Naive thymus-derived CD4-positive, alpha-beta T cell (primary cell): ENCODE measurements around the gene BLACAT1. TPM values are rescaled to one million over a fixed set of nuclear protein-coding genes. Genes with fewer than 3 reads are reported as not detected.
A peak's percentile ranks its signal among the peaks of the same experiment; 100 is the strongest.

Experiments
- ATAC-seq: fragments of 150-1000 bp; cut with Tn5 transposase; 2 replicates; pipeline ENCODE4 v1.10.0; 2021; ENCODE audit warnings: mild to moderate bottlenecking, moderate library complexity
- CTCF ChIA-PET: fragments of 350-600 bp; sonication (Branson Sonifier 250); formaldehyde crosslinking; loops from one replicate; lab custom pipeline; 2021; ENCODE audit warnings: antibody characterized with exemption; lab: Charles Lee
- POLR2A ChIA-PET: fragments of 350-600 bp; sonication (Branson Sonifier 250); formaldehyde crosslinking; loops from one replicate; lab custom pipeline; 2021; ENCODE audit warnings: antibody characterized with exemption, inconsistent platforms; lab: Charles Lee
- DNase-seq, 9 donors: peaks; one replicate each; pipeline versions ENCODE4 v3.0.0 to v3.0.0-alpha.2; 2020 to 2022; ENCODE audit warnings: mixed read lengths in 1 of 9
- H3K27ac ChIP-seq: one replicate; pipeline ENCODE4 v1.7.0; 2013; ENCODE audit warnings: mild to moderate bottlenecking, low read depth, low read length, moderate library complexity
- H3K27me3 ChIP-seq, 2 donors: one replicate each; pipeline ENCODE4 v1.7.0; 2013; ENCODE audit warnings: low read length in 2 of 2, mild to moderate bottlenecking in 2 of 2, moderate library complexity in 2 of 2; ENCODE audit not compliant: control insufficient read depth in 2 of 2, insufficient read depth in 2 of 2
- H3K36me3 ChIP-seq, 3 experiments: 1 replicate in 2 of 3; 2 replicates in 1 of 3; pipeline ENCODE4 v1.7.0; 2013; ENCODE audit warnings: low read length in 3 of 3, mild to moderate bottlenecking in 3 of 3, moderate library complexity in 1 of 3; ENCODE audit not compliant: insufficient read depth in 3 of 3, control insufficient read depth in 2 of 3
- H3K4me1 ChIP-seq, 2 donors: one replicate each; pipeline ENCODE4 v1.7.0; 2013; ENCODE audit warnings: low read length in 2 of 2, mild to moderate bottlenecking in 2 of 2, moderate library complexity in 1 of 2; ENCODE audit not compliant: control insufficient read depth in 2 of 2, insufficient read depth in 2 of 2
- H3K4me3 ChIP-seq: 2 replicates; pipeline ENCODE4 v1.7.0; 2013; ENCODE audit warnings: mild to moderate bottlenecking, low read length
- H3K9me3 ChIP-seq, 3 experiments: 1 replicate in 2 of 3; 2 replicates in 1 of 3; pipeline ENCODE4 v1.7.0; 2013; ENCODE audit warnings: low read length in 3 of 3; ENCODE audit not compliant: control insufficient read depth in 2 of 3
- H3K27ac Mint-ChIP-seq, 9 donors: one replicate each; pipeline ENCODE4 v1.8.0; 2020 to 2022; ENCODE audit warnings: mixed read lengths in 9 of 9, mild to moderate bottlenecking in 8 of 9, moderate library complexity in 5 of 9, inconsistent platforms in 2 of 9
- H3K27me3 Mint-ChIP-seq, 5 donors: one replicate each; pipeline ENCODE4 v1.8.0; 2021 to 2022; ENCODE audit warnings: mixed read lengths in 5 of 5, mild to moderate bottlenecking in 1 of 5
- H3K36me3 Mint-ChIP-seq, 5 donors: one replicate each; pipeline ENCODE4 v1.8.0; 2020 to 2022; ENCODE audit warnings: mixed read lengths in 5 of 5, mild to moderate bottlenecking in 3 of 5, inconsistent platforms in 1 of 5
- H3K4me1 Mint-ChIP-seq, 7 donors: one replicate each; pipeline ENCODE4 v1.8.0; 2020 to 2022; ENCODE audit warnings: mixed read lengths in 7 of 7, mild to moderate bottlenecking in 3 of 7, inconsistent platforms in 1 of 7
- H3K4me3 Mint-ChIP-seq, 10 donors: one replicate each; pipeline ENCODE4 v1.8.0; 2020 to 2022; ENCODE audit warnings: mild to moderate bottlenecking in 10 of 10, mixed read lengths in 10 of 10, moderate library complexity in 6 of 10, inconsistent platforms in 2 of 10
- H3K9me3 Mint-ChIP-seq, 11 donors: one replicate each; pipeline ENCODE4 v1.8.0; 2020 to 2022; ENCODE audit warnings: mixed read lengths in 11 of 11, mild to moderate bottlenecking in 4 of 11, inconsistent platforms in 1 of 11, moderate library complexity in 1 of 11
- intact Hi-C, 2 donors: fragments of 100-400 bp; cut with micrococcal nuclease; formaldehyde crosslinking; loops; one replicate each; pipeline ENCODE4 v1.15.1; 2023
- polyA plus RNA-seq, 2 donors: library from polyadenylated mRNA; unstranded; fragments of 300-500 nt; fragmentation: Illumina TruSeq; gene quantifications; one replicate each; pipeline ENCODE4 v1.2.3, GENCODE V29; 2021
- total RNA-seq, 6 experiments: library from RNA in 5 of 6; stranded (reverse) in 5 of 6; gene quantifications; 1 replicate in 5 of 6; 2 replicates in 1 of 6; pipeline ENCODE4 v1.2.3 and lab custom pipeline; 2021 to 2026

Gene BLACAT1
- total and polyA plus RNA-seq, 7 experiments from 2014 or later: 0.12 to 0.44 (median 0.22) TPM; not detected in 2

GRCh38 chr1:205449254-205449749 is 6.5 kb downstream of the BLACAT1 start:
- H3K36me3 Mint-ChIP-seq: no peaks in the 10 kb centered on the region
- peak overlapping the region in 2 of 9 donors; percentile 65 to 70 for H3K27ac Mint-ChIP-seq
- peaks cover 0 to 7% (median 0%) of the 10 kb centered on the region in 7 donors for H3K4me1 Mint-ChIP-seq
- intact Hi-C loops: no loop called here
- H3K4me3 ChIP-seq: no peak overlapping the region
- DNase-seq (no peak), ATAC-seq (no peak)
- peaks cover 0 to 9% of the 10 kb centered on the region in 2 donors for H3K27me3 ChIP-seq
- peaks cover 27 to 37% (median 36%) of the 10 kb centered on the region in 5 donors for H3K27me3 Mint-ChIP-seq
- no peaks in the 10 kb centered on the region for H3K4me1 ChIP-seq
- H3K9me3 Mint-ChIP-seq: peaks cover 0 to 1% (median 0%) of the 10 kb centered on the region in 11 donors
- H3K9me3 ChIP-seq: no peaks in the 10 kb centered on the region
- ChIA-PET POLR2A (no interaction called here), CTCF (no interaction called here)
- peak overlapping the region in 1 of 10 donors; percentile 54 for H3K4me3 Mint-ChIP-seq
- H3K36me3 ChIP-seq: no peaks in the 10 kb centered on the region
- H3K27ac ChIP-seq: no peak overlapping the region

DNA sequence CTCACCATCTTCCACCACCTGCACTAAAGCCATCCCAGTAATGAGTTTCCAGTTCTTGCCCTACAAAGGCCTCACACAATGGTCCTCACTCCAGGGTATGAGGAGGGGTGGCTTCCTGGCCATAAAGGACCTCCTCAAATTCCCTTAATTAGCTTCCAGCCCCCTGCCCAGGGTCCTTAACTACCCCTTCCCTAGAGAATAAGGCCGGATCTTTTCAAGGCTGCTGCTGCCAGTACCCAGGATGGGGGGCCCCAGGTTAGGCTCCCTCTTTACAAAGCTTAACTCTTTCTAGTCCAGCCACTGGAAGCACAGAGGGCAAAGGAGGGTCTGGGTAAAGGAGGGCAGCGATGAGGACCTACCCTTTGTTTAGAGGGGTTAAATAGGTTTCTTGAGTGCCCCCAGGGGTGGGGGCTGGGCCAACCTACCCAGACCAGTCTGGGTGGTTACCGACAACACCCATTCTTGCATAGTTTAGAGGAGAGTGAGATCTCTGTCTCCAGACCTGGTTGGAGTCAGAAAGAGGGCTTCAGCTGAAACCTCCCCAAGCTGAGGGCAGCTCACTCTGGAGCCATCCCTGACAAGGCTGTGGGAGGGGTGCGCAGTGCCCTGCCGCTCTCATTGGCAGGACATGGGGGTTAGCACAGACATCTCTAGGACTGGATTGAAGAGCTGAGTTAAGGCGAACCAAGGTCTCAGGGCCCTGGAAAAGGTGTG is 7.1 kb downstream of the BLACAT1 start:
- POLR2A ChIA-PET: no interaction called here
- Mint-ChIP-seq H3K9me3 (peaks cover 0 to 1% (median 0%) of the 10 kb centered on the region in 11 donors), H3K36me3 (no peaks in the 10 kb centered on the region), H3K27me3 (peaks cover 23 to 35% (median 31%) of the 10 kb centered on the region in 5 donors), H3K4me1 (peaks cover 0 to 7% (median 0%) of the 10 kb centered on the region in 7 donors), H3K4me3 (peak overlapping the region in 1 of 10 donors; percentile 53), H3K27ac (no peak overlapping the region)
- no peaks in the 10 kb centered on the region for H3K9me3 ChIP-seq
- H3K4me3 ChIP-seq: no peak overlapping the region
- ATAC-seq (no peak), DNase-seq (no peak)
- H3K4me1 ChIP-seq: no peaks in the 10 kb centered on the region
- no peaks in the 10 kb centered on the region for H3K36me3 ChIP-seq
- CTCF ChIA-PET: no interaction called here
- intact Hi-C loops: no loop called here
- no peak overlapping the region for H3K27ac ChIP-seq
- peaks cover 0 to 4% of the 10 kb centered on the region in 2 donors for H3K27me3 ChIP-seq

GRCh38 chr1:205447457-205448341 is 8.1 kb downstream of the BLACAT1 start:
- Histone ChIP-seq H3K4me1 (no peaks in the 10 kb centered on the region), H3K27me3 (no peaks in the 10 kb centered on the region), H3K36me3 (no peaks in the 10 kb centered on the region), H3K4me3 (no peak overlapping the region), H3K9me3 (no peaks in the 10 kb centered on the region), H3K27ac (no peak overlapping the region)
- peaks cover 14 to 27% (median 21%) of the 10 kb centered on the region in 5 donors for H3K27me3 Mint-ChIP-seq
- ATAC-seq (no peak), DNase-seq (no peak)
- peaks cover 0 to 1% (median 0%) of the 10 kb centered on the region in 11 donors for H3K9me3 Mint-ChIP-seq
- intact Hi-C loops: no loop called here
- H3K27ac Mint-ChIP-seq: no peak overlapping the region
- H3K4me1 Mint-ChIP-seq: peaks cover 0 to 7% (median 0%) of the 10 kb centered on the region in 7 donors
- no peak overlapping the region for H3K4me3 Mint-ChIP-seq
- CTCF ChIA-PET: no interaction called here
- no peaks in the 10 kb centered on the region for H3K36me3 Mint-ChIP-seq
- POLR2A ChIA-PET: no interaction called here

- intact Hi-C loops: no loop called here
Observed at GRCh38 chr1:205446828-205447227, 9.0 kb downstream of the BLACAT1 start.

DNA sequence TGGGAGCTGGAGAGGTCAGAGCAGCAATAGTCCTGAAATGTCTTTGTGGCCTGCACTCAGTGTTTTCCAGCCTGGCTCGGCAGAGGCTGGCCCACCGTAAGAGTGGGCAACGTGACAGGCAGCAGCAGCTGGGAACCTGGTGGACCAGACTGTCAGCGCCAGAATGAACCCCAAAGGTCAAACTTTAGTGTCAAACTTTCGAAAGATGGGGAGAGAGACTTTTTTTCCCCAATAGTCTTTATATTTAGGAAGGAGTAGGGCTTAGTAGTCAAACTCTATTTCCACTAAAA is 10.3 kb downstream of the BLACAT1 start:
- H3K27ac ChIP-seq: no peak overlapping the region
- intact Hi-C loops: no loop called here
- no peak for DNase-seq

More at GRCh38 chr1:205446828-205447227, 9.0 kb downstream of the BLACAT1 start:
- no peak for ATAC-seq
- Mint-ChIP-seq H3K36me3 (no peaks in the 10 kb centered on the region), H3K4me1 (peaks cover 2 to 8% (median 2%) of the 10 kb centered on the region in 7 donors), H3K27me3 (peaks cover 8 to 22% (median 13%) of the 10 kb centered on the region in 5 donors), H3K9me3 (peaks cover 0 to 1% (median 0%) of the 10 kb centered on the region in 11 donors), H3K27ac (no peak overlapping the region), H3K4me3 (no peak overlapping the region)
- H3K4me3 ChIP-seq: no peak overlapping the region
- no peaks in the 10 kb centered on the region for H3K27me3 ChIP-seq
- CTCF ChIA-PET: no interaction called here
- peaks cover under 1% of the 10 kb centered on the region in 2 donors for H3K4me1 ChIP-seq
- no peak for DNase-seq
- H3K27ac ChIP-seq: no peak overlapping the region
- H3K36me3 ChIP-seq: no peaks in the 10 kb centered on the region
- POLR2A ChIA-PET: no interaction called here
- H3K9me3 ChIP-seq: no peaks in the 10 kb centered on the region

GRCh38 chr1:205444931-205445645 is 10.8 kb downstream of the BLACAT1 start:
- ATAC-seq (no peak), DNase-seq (no peak)
- POLR2A ChIA-PET: no interaction called here
- H3K4me1 ChIP-seq: peaks cover 17 to 18% of the 10 kb centered on the region in 2 donors
- H3K9me3 Mint-ChIP-seq: no peaks in the 10 kb centered on the region
- intact Hi-C loops: loop anchor here in 1 of 2 donors (5.0 kb wide), 2 partner anchors 42 to 93 kb away; no protein-coding TSS in a partner anchor
- H3K27me3 Mint-ChIP-seq: peaks cover 0 to 11% (median 0%) of the 10 kb centered on the region in 5 donors
- no peak overlapping the region for H3K27ac ChIP-seq
- H3K36me3 Mint-ChIP-seq: no peaks in the 10 kb centered on the region
- no peaks in the 10 kb centered on the region for H3K27me3 ChIP-seq
- H3K9me3 ChIP-seq: no peaks in the 10 kb centered on the region
- H3K36me3 ChIP-seq: no peaks in the 10 kb centered on the region
- CTCF ChIA-PET: interaction anchor here (1.0 kb wide), 1 partner anchor 9 kb away, joined by 3 read pairs; no protein-coding TSS in a partner anchor
- no peak overlapping the region for H3K4me3 ChIP-seq
- H3K4me1 Mint-ChIP-seq: peaks cover 18 to 24% (median 19%) of the 10 kb centered on the region in 7 donors
- H3K4me3 Mint-ChIP-seq: no peak overlapping the region
- no peak overlapping the region for H3K27ac Mint-ChIP-seq

More for the DNA sequence above, 10.3 kb downstream of the BLACAT1 start:
- Mint-ChIP-seq H3K4me3 (no peak overlapping the region), H3K36me3 (no peaks in the 10 kb centered on the region), H3K27ac (no peak overlapping the region), H3K9me3 (no peaks in the 10 kb centered on the region), H3K27me3 (peaks cover 0 to 11% (median under 1%) of the 10 kb centered on the region in 5 donors), H3K4me1 (peaks cover 14 to 21% (median 15%) of the 10 kb centered on the region in 7 donors)
- Histone ChIP-seq H3K27me3 (no peaks in the 10 kb centered on the region), H3K4me3 (no peak overlapping the region), H3K36me3 (no peaks in the 10 kb centered on the region), H3K9me3 (no peaks in the 10 kb centered on the region), H3K4me1 (peaks cover 13% of the 10 kb centered on the region in 2 donors)
- ChIA-PET POLR2A (no interaction called here), CTCF (interaction anchor here (1.0 kb wide), 1 partner anchor 10 kb away, joined by 3 read pairs; no protein-coding TSS in a partner anchor)
- no peak for ATAC-seq
